Upper lobe of left lung (tissue), 6 donors: ENCODE data around the gene UNC13C. TPM values are rescaled to one million over a fixed set of nuclear protein-coding genes. Genes with fewer than 3 reads are reported as not detected.

Source experiments
- ATAC-seq, 2 donors: fragments of 200-7000 bp; cut with Tn5 transposase; one replicate each; pipeline ENCODE4 v1.9.1; 2022; ENCODE audit warnings: mild to moderate bottlenecking in 2 of 2, moderate library complexity in 2 of 2; ENCODE audit not compliant: low FRiP score in 2 of 2
- DNase-seq, 2 donors: peaks; one replicate each; pipeline ENCODE4 v3.0.0-alpha.2; 2019 to 2020
- H3K27ac ChIP-seq, 4 donors: fragments of 200-600 bp; sonication (generic); one replicate each; pipeline ENCODE4 v1.5.1; 2016 to 2019
- H3K27me3 ChIP-seq, 4 donors: fragments of 200-600 bp; sonication (generic); one replicate each; pipeline ENCODE4 v1.5.1; 2017 to 2019
- H3K36me3 ChIP-seq, 4 donors: fragments of 200-600 bp; sonication (generic); one replicate each; pipeline ENCODE4 v1.5.1; 2016 to 2019
- H3K4me1 ChIP-seq, 4 donors: fragments of 200-600 bp; sonication (generic); one replicate each; pipeline ENCODE4 v1.5.1; 2018 to 2019
- H3K4me3 ChIP-seq, 4 donors: fragments of 200-600 bp; sonication (generic); one replicate each; pipeline ENCODE4 v1.5.1; 2017 to 2019; ENCODE audit warnings: mild to moderate bottlenecking in 2 of 4, moderate library complexity in 1 of 4
- H3K9me3 ChIP-seq, 4 donors: fragments of 200-600 bp; sonication (generic); one replicate each; pipeline ENCODE4 v1.5.1; 2018 to 2019
- CTCF ChIP-seq, 6 experiments: fragments of 450-650 bp in 4 of 6; fragments of 200-600 bp in 2 of 6; sonication (generic) in 2 of 6; IDR thresholded peaks; one replicate each; pipeline ENCODE4 v1.5.1; 2016 to 2019; ENCODE audit warnings: antibody characterized with exemption in 6 of 6
- EP300 ChIP-seq, 4 donors: sonication (generic); formaldehyde crosslinking; IDR thresholded peaks; one replicate each; pipeline ENCODE4 v1.5.1; 2017; ENCODE audit warnings: antibody characterized with exemption in 4 of 4, control low read depth in 2 of 4
- POLR2A ChIP-seq, 4 donors: fragments of 450-650 bp; IDR thresholded peaks; one replicate each; pipeline ENCODE4 v1.5.1; 2016 to 2017; ENCODE audit warnings: antibody characterized with exemption in 4 of 4, mild to moderate bottlenecking in 2 of 4
- POLR2AphosphoS5 ChIP-seq, 2 donors: sonication (generic); formaldehyde crosslinking; IDR thresholded peaks; one replicate each; pipeline ENCODE4 v1.5.1; 2017; ENCODE audit warnings: antibody characterized with exemption in 2 of 2
- WGBS, 2 donors: methylation state at CpG; one replicate each; pipeline ENCODE4 v1.1.5; 2017 to 2018; 5-methylcytosine and 5-hydroxymethylcytosine counted together
- total RNA-seq, 6 donors: library from RNA; depleted of rRNA in 4 of 6; stranded (reverse); fragments of >200 nt in 4 of 6; gene quantifications; one replicate each; pipeline versions ENCODE4 v1.1.0 to v1.2.1, GENCODE V29; 2016 to 2021
- donor health status: DM: no; HTN: no; CAD: no; lungs with moderate emphysema.
- donor health status: DM: no; HTN: yes; CAD: no; lungs with severe emphysema.

Gene UNC13C
- total RNA-seq, 6 donors from 2014 or later: 0.07 to 1.0 (median 0.34) TPM

- H3K9me3 ChIP-seq: no peaks in the 10 kb centered on the region
- no peaks in the 10 kb centered on the region for H3K36me3 ChIP-seq
- TF ChIP-seq EP300 (IDR thresholded peaks at IDR 0.05) (no peak), POLR2A (IDR thresholded peaks at IDR 0.05) (no peak), CTCF (IDR thresholded peaks at IDR 0.05) (no peak), POLR2AphosphoS5 (IDR thresholded peaks at IDR 0.05) (no peak)
- 83 to 91% methylated on average over 1 of the region's 1 CpG for WGBS, 2 donors
- DNase-seq (no peak), ATAC-seq (no peak)
- no peaks in the 10 kb centered on the region for H3K27me3 ChIP-seq
- H3K27ac ChIP-seq: no peak overlapping the region
- H3K4me3 ChIP-seq: no peak overlapping the region
- no peaks in the 10 kb centered on the region for H3K4me1 ChIP-seq
Measured at GRCh38 chr15:54354341-54354740, 376.1 kb downstream of the UNC13C start.

GRCh38 chr15:54364961-54365360 is 386.7 kb downstream of the UNC13C start:
- no peak for DNase-seq
- Histone ChIP-seq H3K36me3 (no peaks in the 10 kb centered on the region), H3K4me1 (no peaks in the 10 kb centered on the region), H3K4me3 (no peak overlapping the region), H3K27ac (no peak overlapping the region), H3K9me3 (peaks cover 0 to 11% (median 7%) of the 10 kb centered on the region in 4 donors), H3K27me3 (no peaks in the 10 kb centered on the region)
- TF ChIP-seq CTCF (IDR thresholded peaks at IDR 0.05): no peak
- no peak for TF ChIP-seq POLR2A (IDR thresholded peaks at IDR 0.05)
- no peak for TF ChIP-seq POLR2AphosphoS5 (IDR thresholded peaks at IDR 0.05)
- no peak for TF ChIP-seq EP300 (IDR thresholded peaks at IDR 0.05)
- ATAC-seq: no peak
- WGBS, 2 donors: 82 to 95% methylated on average over 3 of the region's 3 CpGs

- Histone ChIP-seq H3K4me3 (no peak overlapping the region), H3K36me3 (no peaks in the 10 kb centered on the region), H3K4me1 (no peaks in the 10 kb centered on the region), H3K9me3 (peaks cover 0 to 7% (median 3%) of the 10 kb centered on the region in 4 donors), H3K27ac (no peak overlapping the region), H3K27me3 (no peaks in the 10 kb centered on the region)
- TF ChIP-seq EP300 (IDR thresholded peaks at IDR 0.05) (no peak), CTCF (IDR thresholded peaks at IDR 0.05) (no peak), POLR2AphosphoS5 (IDR thresholded peaks at IDR 0.05) (no peak), POLR2A (IDR thresholded peaks at IDR 0.05) (no peak)
- WGBS, 2 donors: 95 to 100% methylated on average over 1 to 2 of the region's 2 CpGs
- ATAC-seq: no peak
- DNase-seq: peak in 1 of 2 donors; percentile 13
Measured at GRCh38 chr15:54373332-54373731, 395.1 kb downstream of the UNC13C start.

- Histone ChIP-seq H3K4me3 (no peak overlapping the region), H3K27ac (no peak overlapping the region), H3K4me1 (no peaks in the 10 kb centered on the region), H3K27me3 (no peaks in the 10 kb centered on the region), H3K9me3 (peaks cover 0 to 7% (median 3%) of the 10 kb centered on the region in 4 donors), H3K36me3 (no peaks in the 10 kb centered on the region)
- ATAC-seq (peak in 1 of 2 donors; percentile 70), DNase-seq (peak in 1 of 2 donors; percentile 46)
- no peak for TF ChIP-seq POLR2A (IDR thresholded peaks at IDR 0.05)
- 90 to 100% methylated on average over 1 to 5 of the region's 5 CpGs for WGBS, 2 donors
Measured at GRCh38 chr15:54374184-54374952, 396.1 kb downstream of the UNC13C start.

- no peak for TF ChIP-seq POLR2AphosphoS5 (IDR thresholded peaks at IDR 0.05)
- no peak for TF ChIP-seq CTCF (IDR thresholded peaks at IDR 0.05)
- no peak for TF ChIP-seq POLR2A (IDR thresholded peaks at IDR 0.05)
- no peak for TF ChIP-seq EP300 (IDR thresholded peaks at IDR 0.05)
- 49 to 53% methylated on average over 1 of the region's 1 CpG for WGBS, 2 donors
- ATAC-seq: no peak
Measured at GRCh38 chr15:54387799-54388198, 409.6 kb downstream of the UNC13C start.

More at GRCh38 chr15:54387799-54388198, 409.6 kb downstream of the UNC13C start:
- no peak overlapping the region for H3K4me3 ChIP-seq
- H3K9me3 ChIP-seq: no peaks in the 10 kb centered on the region
- DNase-seq: no peak
- H3K4me1 ChIP-seq: no peaks in the 10 kb centered on the region
- no peaks in the 10 kb centered on the region for H3K36me3 ChIP-seq
- H3K27ac ChIP-seq: no peak overlapping the region
- H3K27me3 ChIP-seq: no peaks in the 10 kb centered on the region
